Activated CD4-positive, alpha-beta T cell treated with anti-CD3 and anti-CD28 coated beads, Interleukin-2, amount 10 ng/mL, durations not matched to agents 24 days and 14 days (primary cell): ENCODE measurements around the gene EXOC3L4. TPM values are rescaled to one million over a fixed set of nuclear protein-coding genes. Genes with fewer than 3 reads are reported as not detected.

Experiments used
- DNase-seq: peaks from one replicate; pipeline ENCODE4 v3.0.0; 2022
- H3K27ac Mint-ChIP-seq: one replicate; pipeline ENCODE4 v1.8.0; 2022; ENCODE audit warnings: mild to moderate bottlenecking, mixed read lengths
- H3K27me3 Mint-ChIP-seq: one replicate; pipeline ENCODE4 v1.8.0; 2022; ENCODE audit warnings: mixed read lengths
- H3K36me3 Mint-ChIP-seq: one replicate; pipeline ENCODE4 v1.8.0; 2022; ENCODE audit warnings: low read depth, mild to moderate bottlenecking, mixed read lengths
- H3K4me1 Mint-ChIP-seq: one replicate; pipeline ENCODE4 v1.8.0; 2021; ENCODE audit warnings: mixed read lengths
- H3K4me3 Mint-ChIP-seq: one replicate; pipeline ENCODE4 v1.8.0; 2022; ENCODE audit warnings: mild to moderate bottlenecking, moderate library complexity, mixed read lengths
- H3K9me3 Mint-ChIP-seq: one replicate; pipeline ENCODE4 v1.8.0; 2021; ENCODE audit warnings: mixed read lengths
- intact Hi-C: fragments of 100-400 bp; cut with micrococcal nuclease; formaldehyde crosslinking; loops from one replicate; pipeline ENCODE4 v1.15.1; 2023
- total RNA-seq: library from RNA; stranded (reverse); gene quantifications from 2 replicates; pipeline ENCODE4 v1.2.3, GENCODE V29; 2022

Gene EXOC3L4
- total RNA-seq, 1 donor from 2014 or later, result not detected

DNA sequence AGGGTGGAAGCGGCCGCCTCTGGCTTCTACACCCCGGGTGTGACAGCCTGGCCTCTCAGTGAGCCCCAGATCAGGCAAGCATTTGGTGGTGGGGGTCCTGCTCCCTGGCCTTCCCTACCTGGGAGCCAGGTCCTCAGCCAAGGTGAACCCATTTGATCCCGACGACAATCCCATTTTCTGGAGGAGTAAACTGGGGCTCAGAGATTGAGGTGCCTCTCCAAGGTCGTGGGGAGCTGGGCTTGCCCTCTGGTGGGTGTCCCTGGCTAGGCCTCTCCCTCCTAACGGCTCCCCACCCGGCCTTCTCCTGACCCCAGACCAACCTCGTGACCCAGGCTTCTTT lies 2.7 kb upstream of the EXOC3L4 start:
- peaks cover 3% of the 10 kb centered on the region for H3K27me3 Mint-ChIP-seq
- peak overlapping the region; percentile 44 for H3K4me3 Mint-ChIP-seq
- no peaks in the 10 kb centered on the region for H3K9me3 Mint-ChIP-seq

DNA sequence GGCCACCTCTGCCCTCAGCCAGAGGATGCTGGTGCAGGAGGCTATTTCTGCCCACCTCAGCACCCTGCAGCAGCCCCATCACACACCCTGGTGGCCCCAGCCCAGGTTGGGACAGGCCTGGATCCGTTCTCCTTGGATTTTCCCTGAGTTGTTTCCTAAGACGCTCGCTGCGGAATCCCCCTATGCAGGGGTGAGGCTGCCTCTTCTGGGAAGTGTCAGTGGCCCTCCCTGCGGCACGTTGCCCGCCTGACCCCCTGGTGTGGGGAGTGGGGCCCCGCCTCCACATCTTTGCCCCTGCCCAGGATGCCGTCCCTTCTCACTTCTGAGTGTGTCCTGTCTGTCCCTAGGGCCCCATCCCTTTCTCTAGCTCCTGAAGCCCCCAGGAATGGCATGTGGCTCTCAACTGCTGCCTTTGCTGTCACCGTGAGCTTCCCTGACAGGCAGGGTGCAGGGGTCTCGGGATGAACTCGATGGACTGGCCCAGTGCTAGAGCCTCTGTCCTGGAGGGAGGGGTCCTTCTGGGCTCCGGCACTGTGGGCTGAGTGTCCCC lies 594 bp upstream of the EXOC3L4 start:
- Mint-ChIP-seq H3K27me3 (peaks cover 3% of the 10 kb centered on the region), H3K4me1 (peaks cover 3% of the 10 kb centered on the region), H3K4me3 (no peak overlapping the region), H3K27ac (no peak overlapping the region), H3K36me3 (no peaks in the 10 kb centered on the region), H3K9me3 (no peaks in the 10 kb centered on the region)
- DNase-seq, result no peak
- intact Hi-C loops, result no loop called here

More for the DNA sequence above, 2.7 kb upstream of the EXOC3L4 start:
- intact Hi-C loops, result loop anchor here (1.0 to 2.0 kb wide), 2 partner anchors 14 to 17 kb away; no protein-coding TSS in a partner anchor
- H3K36me3 Mint-ChIP-seq, result no peaks in the 10 kb centered on the region
- H3K4me1 Mint-ChIP-seq, result peaks cover 3% of the 10 kb centered on the region
- DNase-seq, result no peak
- no peak overlapping the region for H3K27ac Mint-ChIP-seq

DNA sequence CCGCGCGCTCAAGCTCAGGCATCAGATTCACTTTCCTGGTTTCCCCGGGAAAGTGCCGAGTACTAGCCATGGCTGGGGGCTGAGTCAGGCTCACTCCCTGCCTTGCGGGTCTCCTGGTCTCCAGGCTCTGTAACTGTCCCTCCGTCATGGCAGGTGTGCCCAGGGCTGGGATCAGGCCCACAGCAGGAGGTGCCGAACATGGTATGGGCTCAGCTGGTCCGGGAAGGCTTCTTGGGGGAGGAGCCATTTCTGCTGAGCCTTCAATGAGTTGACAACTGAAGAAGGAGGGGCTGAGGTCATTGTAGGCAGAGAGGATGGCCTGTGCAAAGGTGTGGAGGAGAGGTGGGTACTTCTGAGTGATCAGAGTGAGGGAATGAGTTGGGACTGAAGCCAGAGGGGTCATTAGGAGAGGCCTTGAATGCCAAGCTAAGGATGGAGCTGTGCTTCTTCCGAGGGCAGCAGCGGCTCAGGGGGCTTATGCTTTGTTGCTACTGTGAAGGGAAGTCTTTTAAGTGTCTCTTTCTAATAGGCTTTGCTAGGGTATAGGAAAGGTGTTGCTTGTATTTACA lies 769 bp downstream of the EXOC3L4 start:
- Mint-ChIP-seq H3K27ac (no peak overlapping the region), H3K36me3 (no peaks in the 10 kb centered on the region), H3K4me1 (peaks cover 3% of the 10 kb centered on the region), H3K9me3 (no peaks in the 10 kb centered on the region), H3K27me3 (peaks cover 3% of the 10 kb centered on the region), H3K4me3 (no peak overlapping the region)
- intact Hi-C loops, result no loop called here
- no peak for DNase-seq

DNA sequence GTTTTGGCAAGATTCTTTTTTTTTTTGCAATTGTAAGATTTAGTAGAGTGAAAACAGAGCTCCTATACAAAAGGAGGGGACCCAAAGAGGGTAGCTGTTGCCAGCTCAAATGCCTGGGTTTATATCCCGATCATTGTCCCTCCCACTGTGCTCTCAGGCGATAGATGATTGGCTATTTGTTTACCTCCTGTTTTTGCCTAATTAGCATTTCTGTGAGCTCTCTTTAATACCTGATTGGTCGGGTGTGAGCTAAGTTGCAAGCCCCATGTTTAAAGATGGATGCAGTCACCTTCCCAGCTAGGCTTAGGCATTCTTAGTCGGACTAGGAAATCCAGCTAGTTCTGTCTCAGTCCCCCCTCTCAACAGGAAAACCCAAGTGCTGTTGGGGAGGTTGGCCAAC lies 1.9 kb downstream of the EXOC3L4 start:
- Mint-ChIP-seq H3K27me3 (peaks cover 4% of the 10 kb centered on the region), H3K27ac (no peak overlapping the region), H3K4me3 (no peak overlapping the region), H3K4me1 (no peaks in the 10 kb centered on the region), H3K9me3 (no peaks in the 10 kb centered on the region), H3K36me3 (no peaks in the 10 kb centered on the region)
- intact Hi-C loops, result no loop called here
- DNase-seq, result no peak

DNA sequence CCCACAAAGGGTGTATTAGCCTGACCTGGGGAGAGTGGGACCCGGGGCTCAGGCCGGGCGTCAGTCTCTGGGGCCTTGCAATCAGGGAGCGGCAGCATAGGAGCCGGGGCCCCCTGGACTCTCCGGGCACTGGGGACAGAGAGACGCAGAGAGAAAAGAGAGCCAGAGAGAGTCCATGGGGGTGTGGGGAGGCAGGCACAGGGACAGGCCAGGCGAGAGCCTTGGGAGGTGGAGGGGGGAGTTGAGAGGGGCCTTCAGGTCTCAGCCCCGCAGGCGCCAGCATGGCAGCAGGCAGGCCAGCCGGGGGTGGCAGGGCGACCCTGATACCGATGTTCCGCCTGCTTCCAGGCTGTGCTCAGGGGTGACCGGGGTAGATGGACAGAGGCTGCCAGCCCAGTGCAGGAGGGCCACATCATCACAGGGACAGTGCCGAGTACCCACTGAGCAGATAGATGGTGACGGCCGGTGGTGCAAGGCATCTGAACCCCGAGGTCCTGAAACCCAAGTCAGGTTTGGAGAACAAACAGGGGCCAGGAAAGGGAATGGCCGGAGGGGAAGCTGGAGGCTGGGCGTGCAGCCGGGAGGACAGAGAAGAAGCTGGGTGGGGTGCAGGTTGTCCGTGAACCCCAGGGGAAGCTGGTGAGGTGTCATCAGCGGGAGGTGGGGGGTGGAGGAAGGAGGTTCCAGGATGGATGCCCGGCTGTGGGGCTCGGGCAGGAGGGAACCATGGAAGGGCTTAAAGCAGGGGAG lies 2.9 kb downstream of the EXOC3L4 start:
- Mint-ChIP-seq H3K27me3 (peaks cover 8% of the 10 kb centered on the region), H3K36me3 (no peaks in the 10 kb centered on the region), H3K9me3 (no peaks in the 10 kb centered on the region), H3K4me3 (no peak overlapping the region), H3K4me1 (no peaks in the 10 kb centered on the region), H3K27ac (no peak overlapping the region)
- DNase-seq, result no peak
- intact Hi-C loops, result no loop called here

DNA sequence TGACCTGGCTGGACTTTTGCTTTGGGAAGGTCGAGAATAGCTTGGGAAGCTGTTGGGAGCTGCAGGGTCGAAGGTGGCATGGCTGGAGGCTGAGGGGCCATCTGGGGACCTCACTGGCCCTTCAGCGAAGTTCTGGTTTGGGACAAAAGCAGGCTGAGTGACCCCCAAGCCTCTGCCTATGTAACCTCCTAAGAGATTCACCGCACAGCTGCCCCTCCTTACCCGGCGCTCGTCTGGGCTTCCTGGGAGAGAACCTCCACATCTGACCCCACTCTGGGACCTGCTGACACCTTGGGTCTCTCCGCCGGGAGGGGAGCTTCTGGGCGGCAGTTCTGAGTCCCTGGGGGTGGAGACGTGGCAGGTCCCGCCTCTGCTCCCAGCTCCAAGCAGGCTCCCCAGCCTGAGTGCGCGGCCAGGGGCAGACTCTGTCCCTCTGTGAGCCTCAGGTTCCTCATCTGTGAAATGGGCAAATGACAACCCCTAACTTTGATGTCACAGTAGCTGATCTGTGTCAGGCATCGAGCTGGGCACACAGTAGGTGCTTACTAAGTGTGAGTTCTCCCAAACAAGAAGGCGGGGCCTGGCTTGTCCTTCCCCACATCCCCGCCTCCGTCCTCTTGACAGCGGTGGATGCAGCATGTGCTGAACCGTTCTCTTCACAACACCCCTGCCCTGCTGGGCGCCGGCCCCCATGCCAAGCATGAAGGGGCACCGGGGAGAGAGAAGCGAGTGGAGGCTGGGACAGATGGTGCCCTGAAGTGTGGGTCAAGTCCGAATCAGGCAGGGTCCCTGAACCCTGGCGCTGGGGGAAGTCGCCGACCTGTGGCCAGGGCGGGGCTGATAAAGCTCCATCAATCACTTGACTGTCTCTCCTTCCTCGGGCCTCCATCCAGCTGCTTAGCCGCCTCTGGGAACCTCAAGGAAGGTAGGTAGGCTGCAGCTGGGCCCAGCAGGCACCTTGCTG lies 3.8 kb downstream of the EXOC3L4 start:
- Mint-ChIP-seq H3K4me3 (no peak overlapping the region), H3K27ac (no peak overlapping the region), H3K4me1 (no peaks in the 10 kb centered on the region), H3K36me3 (no peaks in the 10 kb centered on the region), H3K9me3 (no peaks in the 10 kb centered on the region), H3K27me3 (peaks cover 12% of the 10 kb centered on the region)
- intact Hi-C loops, result no loop called here
- no peak for DNase-seq

DNA sequence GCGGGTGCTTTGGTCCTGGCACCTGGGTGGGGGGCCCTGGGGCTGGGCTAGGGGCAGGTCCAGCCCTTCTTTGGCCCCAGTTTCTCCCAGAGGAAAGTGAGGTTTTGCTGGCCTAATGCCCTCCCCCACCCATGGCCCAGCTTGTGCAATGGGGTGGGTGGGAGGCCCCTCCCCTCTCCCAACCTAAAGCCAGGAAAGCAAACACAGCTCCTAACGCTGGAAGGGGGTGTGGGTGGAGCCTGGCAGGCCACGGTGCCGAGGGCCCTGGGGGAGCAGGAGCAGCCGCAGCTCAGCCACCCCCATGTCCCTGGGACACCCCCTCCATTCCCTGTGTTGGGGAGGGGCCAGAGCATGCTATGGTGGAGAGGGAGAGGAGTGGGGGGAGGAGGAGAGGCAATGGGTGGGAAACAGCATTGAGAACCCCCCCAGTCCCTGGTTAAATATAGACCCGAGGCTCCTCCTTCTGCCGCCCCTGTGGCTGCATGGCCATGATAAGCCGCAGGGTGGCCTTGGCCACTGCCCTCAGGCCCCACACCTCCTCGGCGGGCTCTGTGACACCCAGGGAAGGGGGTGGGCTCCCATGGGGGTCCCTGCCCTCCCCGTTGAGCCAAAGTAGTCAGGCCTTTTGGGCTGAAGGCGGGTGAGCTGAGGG lies 4.7 kb downstream of the EXOC3L4 start:
- intact Hi-C loops, result no loop called here
- H3K27ac Mint-ChIP-seq, result no peak overlapping the region
- H3K9me3 Mint-ChIP-seq, result no peaks in the 10 kb centered on the region
- no peaks in the 10 kb centered on the region for H3K36me3 Mint-ChIP-seq
- peaks cover 16% of the 10 kb centered on the region for H3K27me3 Mint-ChIP-seq
- no peaks in the 10 kb centered on the region for H3K4me1 Mint-ChIP-seq
- H3K4me3 Mint-ChIP-seq, result no peak overlapping the region
- DNase-seq, result no peak

DNA sequence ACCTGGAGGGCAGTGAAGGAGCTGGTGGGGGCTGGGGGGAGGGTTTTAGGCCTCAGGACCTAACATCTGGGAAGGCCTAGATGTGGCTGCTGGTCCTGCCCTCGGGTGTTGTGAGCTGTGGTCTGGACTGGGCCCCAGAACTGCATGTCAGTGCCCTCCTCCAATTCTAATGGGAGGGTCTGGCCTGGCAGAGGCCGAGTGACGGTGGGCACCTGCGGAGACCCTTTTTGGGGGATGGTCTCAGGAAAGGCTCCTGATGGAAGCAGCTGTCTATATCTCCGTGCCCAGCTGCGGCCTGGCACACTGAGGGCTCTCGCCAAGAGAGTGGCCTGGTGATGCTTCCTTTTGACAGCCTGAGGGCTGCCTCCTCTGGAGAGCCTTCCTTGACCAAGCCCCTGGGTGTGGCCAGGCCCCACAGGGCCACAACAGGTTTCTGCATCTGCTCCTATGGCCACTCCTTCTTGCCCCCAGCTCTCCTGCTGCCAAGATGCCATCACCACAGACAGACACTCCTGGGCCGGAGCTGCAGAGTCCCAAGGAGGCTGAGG lies 5.3 kb downstream of the EXOC3L4 start:
- Mint-ChIP-seq H3K27me3 (peaks cover 17% of the 10 kb centered on the region), H3K27ac (no peak overlapping the region), H3K36me3 (no peaks in the 10 kb centered on the region), H3K4me1 (no peaks in the 10 kb centered on the region), H3K9me3 (no peaks in the 10 kb centered on the region), H3K4me3 (no peak overlapping the region)
- intact Hi-C loops, result no loop called here
- no peak for DNase-seq

DNA sequence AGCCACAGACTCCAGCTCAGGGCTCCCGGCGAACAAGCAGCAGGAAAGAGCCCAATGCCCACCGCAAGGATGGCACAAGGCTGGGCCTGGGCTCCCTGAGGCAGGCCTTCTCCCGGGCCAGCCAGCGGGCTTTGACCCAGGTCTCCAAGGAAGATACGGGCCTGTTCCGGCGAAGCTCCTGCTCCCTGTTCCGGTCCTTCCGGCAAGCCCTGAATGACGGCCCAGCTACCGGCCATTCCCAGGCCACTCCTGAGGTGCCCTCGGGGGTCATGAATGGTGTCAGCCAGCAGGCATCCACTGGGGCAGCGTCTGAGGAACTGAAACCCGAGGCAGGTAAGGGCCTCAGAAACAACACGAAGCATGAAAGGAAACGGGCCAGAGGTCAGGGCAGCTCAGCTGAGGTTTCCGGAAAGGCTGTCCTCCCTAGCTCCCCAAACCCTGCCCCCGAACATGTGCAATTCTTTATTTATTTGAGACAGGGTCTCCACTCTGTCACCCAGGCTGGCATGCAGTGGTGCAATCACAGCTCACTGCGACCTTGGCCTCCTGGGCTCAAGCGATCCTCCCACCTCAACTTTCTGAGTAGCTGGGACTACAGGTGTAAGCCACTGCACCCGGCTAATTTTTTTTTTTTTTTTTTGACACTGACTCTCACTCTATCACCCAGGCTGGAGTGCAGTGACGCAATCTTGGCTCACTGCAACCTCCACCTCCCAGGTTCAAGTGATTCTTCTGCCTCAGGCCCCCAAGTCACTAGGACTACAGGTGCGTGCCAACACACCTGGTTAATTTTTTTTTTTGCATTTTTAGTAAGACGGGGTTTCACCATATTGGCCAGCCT lies 6.0 kb downstream of the EXOC3L4 start:
- intact Hi-C loops, result no loop called here
- Mint-ChIP-seq H3K27ac (no peak overlapping the region), H3K4me3 (no peak overlapping the region), H3K9me3 (no peaks in the 10 kb centered on the region), H3K4me1 (peaks cover 4% of the 10 kb centered on the region), H3K36me3 (no peaks in the 10 kb centered on the region), H3K27me3 (peaks cover 22% of the 10 kb centered on the region)
- no peak for DNase-seq

DNA sequence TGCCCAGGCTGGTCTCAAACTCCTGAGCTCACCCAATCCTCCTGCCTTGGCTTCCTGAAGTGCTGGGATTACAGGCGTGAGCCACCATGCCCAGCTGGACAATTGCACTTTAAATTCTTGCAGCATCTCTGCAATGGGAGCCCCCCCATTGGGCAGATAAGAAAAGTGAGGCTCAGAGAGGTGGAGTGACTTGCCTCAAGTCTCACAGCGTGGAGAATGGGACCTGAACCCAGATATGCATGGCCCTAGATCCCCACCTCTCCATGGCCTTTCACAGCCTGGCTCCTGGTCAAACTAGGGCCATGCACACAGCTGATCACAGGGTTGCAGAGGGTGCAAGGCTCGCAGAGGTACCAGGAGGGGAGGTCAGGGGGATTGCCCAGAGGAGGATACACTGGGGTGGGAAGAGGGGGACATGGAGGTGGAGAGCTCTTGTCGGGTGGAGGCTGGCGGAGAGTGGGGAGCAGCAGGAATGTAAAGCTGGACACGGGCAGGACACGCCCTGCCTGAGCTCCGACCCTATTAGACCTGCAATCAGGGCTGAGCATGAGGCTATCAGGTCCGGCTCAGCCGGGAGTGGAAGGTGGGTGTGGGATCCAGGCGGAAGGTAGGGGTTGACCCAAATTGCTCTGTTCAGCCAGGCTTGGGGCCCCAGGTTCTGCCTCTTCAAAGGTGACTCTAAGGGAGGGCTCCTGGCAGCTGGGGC lies 6.9 kb downstream of the EXOC3L4 start:
- no peaks in the 10 kb centered on the region for H3K9me3 Mint-ChIP-seq
- H3K27ac Mint-ChIP-seq, result no peak overlapping the region
- peaks cover 4% of the 10 kb centered on the region for H3K4me1 Mint-ChIP-seq
- intact Hi-C loops, result no loop called here
- H3K36me3 Mint-ChIP-seq, result no peaks in the 10 kb centered on the region
- DNase-seq, result no peak
- H3K27me3 Mint-ChIP-seq, result peaks cover 25% of the 10 kb centered on the region
- no peak overlapping the region for H3K4me3 Mint-ChIP-seq

DNA sequence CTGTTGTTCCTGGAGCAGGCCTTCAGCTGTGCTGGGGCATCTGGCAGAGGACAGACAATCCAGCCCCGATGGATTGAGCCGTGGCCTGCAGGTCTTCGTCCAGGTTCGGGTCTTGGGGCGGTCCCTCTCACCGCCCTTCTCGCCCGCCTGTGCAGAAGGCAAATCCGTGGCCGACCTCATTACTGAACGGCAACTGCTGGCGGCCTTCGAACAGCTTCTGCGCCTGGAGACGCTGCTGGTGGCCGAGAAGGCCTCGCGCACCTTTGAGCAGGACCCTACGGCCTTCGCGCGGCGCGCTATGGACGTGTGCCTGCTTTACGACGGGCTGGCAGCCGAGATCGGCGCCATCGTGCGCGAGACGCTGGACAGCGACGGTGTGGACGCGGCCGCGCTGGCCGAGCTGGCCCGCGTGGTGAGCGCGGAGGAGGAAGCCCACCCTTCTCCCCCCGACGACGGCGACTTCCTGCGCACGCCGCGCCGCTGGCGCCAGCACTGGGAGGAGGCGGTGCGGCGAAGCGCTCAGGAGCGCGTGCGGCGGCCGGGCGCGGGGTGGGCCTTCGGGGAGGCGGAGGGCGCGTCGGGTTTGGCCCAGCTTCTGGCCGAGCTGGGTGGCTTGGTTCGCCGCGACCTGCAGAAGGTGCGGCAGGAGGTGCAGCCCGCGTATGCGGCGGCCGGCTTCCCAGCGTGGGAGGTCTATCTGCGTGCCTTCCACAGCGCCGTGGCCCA lies 7.6 kb downstream of the EXOC3L4 start:
- H3K4me1 Mint-ChIP-seq, result peaks cover 4% of the 10 kb centered on the region
- H3K9me3 Mint-ChIP-seq, result no peaks in the 10 kb centered on the region
- no peak overlapping the region for H3K27ac Mint-ChIP-seq
- DNase-seq, result no peak
- H3K4me3 Mint-ChIP-seq, result no peak overlapping the region
- H3K36me3 Mint-ChIP-seq, result no peaks in the 10 kb centered on the region
- intact Hi-C loops, result no loop called here
- H3K27me3 Mint-ChIP-seq, result peaks cover 25% of the 10 kb centered on the region
